AG09309 (cell line): ENCODE results near the gene CHCT1.
"Not testable (repeated sequence)": the region's sequence is repeated elsewhere in the genome, so short reads cannot be mapped to it uniquely, and the experiment has no call there.

Experiments
- DNase-seq: peaks from one replicate; pipeline ENCODE4 v3.0.0-alpha.2; 2010; ENCODE audit warnings: low read depth
- H3K4me3 ChIP-seq: 2 replicates; pipeline ENCODE4 v1.5.1; 2011; ENCODE audit warnings: mild to moderate bottlenecking, low read depth, low read length, moderate library complexity; ENCODE audit not compliant: control insufficient read depth
- CTCF ChIP-seq: IDR thresholded peaks from 2 replicates; pipeline ENCODE4 v1.5.1; 2011; ENCODE audit warnings: mild to moderate bottlenecking, low read depth, low read length, inconsistent platforms; ENCODE audit not compliant: insufficient read depth, control insufficient read depth; ENCODE audit errors: missing control alignments

The CHCT1 gene

GRCh38 chr17:60421273-60422161 lies 772 bp upstream of the CHCT1 start:
- no peak for DNase-seq
- peak; percentile 91 for TF ChIP-seq CTCF
- H3K4me3 ChIP-seq, result peak overlapping the region; percentile 47

- no peak for DNase-seq
- no peak for TF ChIP-seq CTCF
- no peak overlapping the region for H3K4me3 ChIP-seq
Observed at GRCh38 chr17:60423865-60424264, 1.6 kb downstream of the CHCT1 start.

GRCh38 chr17:60425626-60426025 lies 3.3 kb downstream of the CHCT1 start:
- TF ChIP-seq CTCF, result no peak
- DNase-seq, result no peak
- no peak overlapping the region for H3K4me3 ChIP-seq

- no peak for TF ChIP-seq CTCF
- H3K4me3 ChIP-seq, result no peak overlapping the region
- no peak for DNase-seq
Observed at GRCh38 chr17:60426596-60426995, 4.3 kb downstream of the CHCT1 start.

- H3K4me3 ChIP-seq, DNase-seq: not testable (repeated sequence)
Observed at GRCh38 chr17:60428491-60428890, 6.2 kb downstream of the CHCT1 start.

- DNase-seq, H3K4me3 ChIP-seq: not testable (repeated sequence)
Observed at GRCh38 chr17:60430561-60430960, 8.3 kb downstream of the CHCT1 start.

GRCh38 chr17:60433021-60433997 lies 11.0 kb downstream of the CHCT1 start:
- not testable (repeated sequence) for H3K4me3 ChIP-seq, DNase-seq
